CD14-positive monocyte (primary cell): Measurements from ENCODE around the gene SPATA17. TPM values are rescaled to one million over a fixed set of nuclear protein-coding genes. Genes with fewer than 3 reads are reported as not detected.

ENCODE experiments used
- DNase-seq, 3 donors: peaks; one replicate each; pipeline ENCODE4 v3.0.0-alpha.2; 2011 to 2022
- H2AFZ ChIP-seq: 2 replicates; pipeline ENCODE4 v1.6.0; 2012; ENCODE audit warnings: mild to moderate bottlenecking, low read depth, low read length, inconsistent platforms; ENCODE audit not compliant: insufficient read depth, poor library complexity, severe bottlenecking
- H3K27ac ChIP-seq, 2 donors: 1 replicate in 1 of 2; 2 replicates in 1 of 2; pipeline ENCODE4 v1.5.1; 2012 to 2013; ENCODE audit warnings: low read length in 2 of 2, control low read depth in 1 of 2, inconsistent platforms in 1 of 2, low read depth in 1 of 2, mild to moderate bottlenecking in 1 of 2
- H3K27me3 ChIP-seq, 2 donors: one replicate each; pipeline versions ENCODE4 v1.6.0 to v1.6.1; 2011 to 2013; ENCODE audit warnings: low read length in 2 of 2; ENCODE audit not compliant: control insufficient read depth in 2 of 2, insufficient read depth in 2 of 2
- H3K36me3 ChIP-seq, 2 donors: replicated peaks in 1 of 2; 1 replicate in 1 of 2; 2 replicates in 1 of 2; pipeline versions ENCODE4 v1.5.1 to v1.6.1; 2012 to 2013; ENCODE audit warnings: low read length in 2 of 2, control low read depth in 1 of 2, inconsistent platforms in 1 of 2, mild to moderate bottlenecking in 1 of 2; ENCODE audit not compliant: insufficient read depth in 2 of 2, control insufficient read depth in 1 of 2
- H3K4me1 ChIP-seq, 2 donors: 1 replicate in 1 of 2; 2 replicates in 1 of 2; pipeline versions ENCODE4 v1.5.1 to v1.6.1; 2012 to 2013; ENCODE audit warnings: low read length in 2 of 2, control low read depth in 1 of 2, inconsistent platforms in 1 of 2, mild to moderate bottlenecking in 1 of 2, moderate library complexity in 1 of 2; ENCODE audit not compliant: insufficient read depth in 2 of 2, control insufficient read depth in 1 of 2
- H3K4me2 ChIP-seq: replicated peaks from 2 replicates; pipeline ENCODE3; 2012; ENCODE audit warnings: low read length, moderate library complexity, mild to moderate bottlenecking; ENCODE audit not compliant: poor library complexity, severe bottlenecking; ENCODE audit errors: extremely low read depth
- H3K4me3 ChIP-seq, 3 experiments: fragments of 200-600 bp in 1 of 3; sonication (generic) in 1 of 3; replicated peaks in 1 of 3; 1 replicate in 2 of 3; 2 replicates in 1 of 3; pipeline ENCODE4 v1.5.1; 2011 to 2013; ENCODE audit warnings: low read length in 3 of 3, mild to moderate bottlenecking in 3 of 3, control low read depth in 2 of 3, low read depth in 2 of 3, inconsistent platforms in 1 of 3, moderate library complexity in 1 of 3
- H3K79me2 ChIP-seq: 2 replicates; pipeline ENCODE4 v1.6.0; 2012; ENCODE audit warnings: mild to moderate bottlenecking, control low read depth, inconsistent platforms, low read length, moderate library complexity; ENCODE audit not compliant: insufficient read depth
- H3K9ac ChIP-seq: 2 replicates; pipeline ENCODE4 v1.6.0; 2017; ENCODE audit warnings: low read length, mild to moderate bottlenecking; ENCODE audit not compliant: insufficient read depth, poor library complexity, severe bottlenecking
- H3K9me3 ChIP-seq, 2 donors: replicated peaks in 1 of 2; 1 replicate in 1 of 2; 2 replicates in 1 of 2; pipeline versions ENCODE4 v1.5.1 to v1.6.1; 2012 to 2013; ENCODE audit warnings: low read length in 2 of 2, control low read depth in 1 of 2; ENCODE audit not compliant: control insufficient read depth in 1 of 2, insufficient read depth in 1 of 2
- H4K20me1 ChIP-seq: 2 replicates; pipeline ENCODE4 v1.6.0; 2012; ENCODE audit warnings: mild to moderate bottlenecking, low read length, control low read depth, moderate library complexity; ENCODE audit not compliant: insufficient read depth
- H3K27ac Mint-ChIP-seq, 7 donors: one replicate each; pipeline ENCODE4 v1.8.0; 2020; ENCODE audit warnings: mild to moderate bottlenecking in 7 of 7, mixed read lengths in 7 of 7, moderate library complexity in 6 of 7, inconsistent platforms in 2 of 7
- H3K27me3 Mint-ChIP-seq, 3 donors: one replicate each; pipeline ENCODE4 v1.8.0; 2021 to 2022; ENCODE audit warnings: low read depth in 3 of 3, mild to moderate bottlenecking in 3 of 3, mixed read lengths in 3 of 3, moderate library complexity in 3 of 3, inconsistent platforms in 1 of 3
- H3K36me3 Mint-ChIP-seq, 2 donors: one replicate each; pipeline ENCODE4 v1.8.0; 2020; ENCODE audit warnings: mixed read lengths in 2 of 2, inconsistent platforms in 1 of 2, mild to moderate bottlenecking in 1 of 2
- H3K4me1 Mint-ChIP-seq: one replicate; pipeline ENCODE4 v1.8.0; 2020; ENCODE audit warnings: mild to moderate bottlenecking, mixed read lengths
- H3K4me3 Mint-ChIP-seq, 2 donors: one replicate each; pipeline ENCODE4 v1.8.0; 2020; ENCODE audit warnings: mild to moderate bottlenecking in 2 of 2, mixed read lengths in 2 of 2, moderate library complexity in 1 of 2
- H3K9me3 Mint-ChIP-seq, 7 donors: one replicate each; pipeline ENCODE4 v1.8.0; 2020 to 2022; ENCODE audit warnings: mixed read lengths in 7 of 7, mild to moderate bottlenecking in 6 of 7, moderate library complexity in 6 of 7, inconsistent platforms in 2 of 7
- WGBS: methylation state at CpG from one replicate; pipeline ENCODE4 v1.1.5; 2013; ENCODE audit warnings: missing lambda C conversion rate; ENCODE audit not compliant: insufficient coverage; 5-methylcytosine and 5-hydroxymethylcytosine counted together
- intact Hi-C, 2 donors: fragments of 100-400 bp; cut with micrococcal nuclease; formaldehyde crosslinking; loops; one replicate each; pipeline versions ENCODE4 v1.15.0 to v1.15.1; 2023
- polyA plus RNA-seq, 3 donors: library from polyadenylated mRNA; depleted of rRNA in 1 of 3; unstranded in 2 of 3; stranded (reverse) in 1 of 3; fragments of 300-500 nt in 2 of 3; fragments of >200 nt in 1 of 3; fragmentation: Illumina TruSeq in 2 of 3; gene quantifications; 1 replicate in 2 of 3; 2 replicates in 1 of 3; pipeline ENCODE4 v1.2.3, GENCODE V29; 2012 to 2021
- TF ChIP-seq, protein P1 (sequence below): fragments of 200-600 bp; IDR thresholded peaks from one replicate; pipeline ENCODE4 v1.8.0; 2022; ENCODE audit warnings: antibody characterized with exemption, mild to moderate bottlenecking

The SPATA17 gene
- polyA plus RNA-seq, 3 donors, result 0.28 TPM; not detected in 2

DNA sequence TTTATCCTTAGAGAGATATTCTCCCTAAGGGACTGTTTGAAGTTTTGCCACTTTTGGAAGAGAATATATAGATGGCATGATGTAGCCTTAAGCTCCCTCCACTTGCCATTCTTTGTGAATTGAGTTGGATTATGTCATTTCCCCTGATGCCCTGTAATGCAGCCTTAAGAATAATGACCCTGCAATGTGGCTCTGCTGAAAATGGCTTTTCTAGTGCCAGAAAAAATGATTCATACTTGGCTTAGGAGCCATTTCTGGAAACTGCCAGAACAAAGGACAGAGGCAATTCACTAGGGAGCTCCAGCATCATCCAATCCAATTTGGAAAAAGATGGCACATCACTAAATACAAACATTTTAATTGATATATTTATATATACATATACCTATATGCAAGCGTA is 265.3 kb downstream of the SPATA17 start:
- Mint-ChIP-seq H3K9me3 (peaks cover 0 to 9% (median 0%) of the 10 kb centered on the region in 7 donors), H3K4me1 (no peaks in the 10 kb centered on the region), H3K4me3 (no peak overlapping the region), H3K36me3 (no peaks in the 10 kb centered on the region), H3K27me3 (no peaks in the 10 kb centered on the region), H3K27ac (no peak overlapping the region)
- H2AFZ ChIP-seq, result no peak overlapping the region
- H3K4me3 ChIP-seq, result no peak overlapping the region
- TF ChIP-seq, protein P1, sequence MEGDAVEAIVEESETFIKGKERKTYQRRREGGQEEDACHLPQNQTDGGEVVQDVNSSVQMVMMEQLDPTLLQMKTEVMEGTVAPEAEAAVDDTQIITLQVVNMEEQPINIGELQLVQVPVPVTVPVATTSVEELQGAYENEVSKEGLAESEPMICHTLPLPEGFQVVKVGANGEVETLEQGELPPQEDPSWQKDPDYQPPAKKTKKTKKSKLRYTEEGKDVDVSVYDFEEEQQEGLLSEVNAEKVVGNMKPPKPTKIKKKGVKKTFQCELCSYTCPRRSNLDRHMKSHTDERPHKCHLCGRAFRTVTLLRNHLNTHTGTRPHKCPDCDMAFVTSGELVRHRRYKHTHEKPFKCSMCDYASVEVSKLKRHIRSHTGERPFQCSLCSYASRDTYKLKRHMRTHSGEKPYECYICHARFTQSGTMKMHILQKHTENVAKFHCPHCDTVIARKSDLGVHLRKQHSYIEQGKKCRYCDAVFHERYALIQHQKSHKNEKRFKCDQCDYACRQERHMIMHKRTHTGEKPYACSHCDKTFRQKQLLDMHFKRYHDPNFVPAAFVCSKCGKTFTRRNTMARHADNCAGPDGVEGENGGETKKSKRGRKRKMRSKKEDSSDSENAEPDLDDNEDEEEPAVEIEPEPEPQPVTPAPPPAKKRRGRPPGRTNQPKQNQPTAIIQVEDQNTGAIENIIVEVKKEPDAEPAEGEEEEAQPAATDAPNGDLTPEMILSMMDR, result no peak
- intact Hi-C loops, result no loop called here
- H3K36me3 ChIP-seq, result no peaks in the 10 kb centered on the region
- H3K9ac ChIP-seq, result no peak overlapping the region
- WGBS, result no CpG with 5 or more reads among the region's 1 CpG
- H3K4me1 ChIP-seq, result no peaks in the 10 kb centered on the region
- no peak overlapping the region for H3K4me2 ChIP-seq
- H3K27me3 ChIP-seq, result no peaks in the 10 kb centered on the region
- H3K27ac ChIP-seq, result no peak overlapping the region
- no peak for DNase-seq
- H3K9me3 ChIP-seq, result no peaks in the 10 kb centered on the region
- H3K79me2 ChIP-seq, result no peaks in the 10 kb centered on the region
- H4K20me1 ChIP-seq, result no peaks in the 10 kb centered on the region

DNA sequence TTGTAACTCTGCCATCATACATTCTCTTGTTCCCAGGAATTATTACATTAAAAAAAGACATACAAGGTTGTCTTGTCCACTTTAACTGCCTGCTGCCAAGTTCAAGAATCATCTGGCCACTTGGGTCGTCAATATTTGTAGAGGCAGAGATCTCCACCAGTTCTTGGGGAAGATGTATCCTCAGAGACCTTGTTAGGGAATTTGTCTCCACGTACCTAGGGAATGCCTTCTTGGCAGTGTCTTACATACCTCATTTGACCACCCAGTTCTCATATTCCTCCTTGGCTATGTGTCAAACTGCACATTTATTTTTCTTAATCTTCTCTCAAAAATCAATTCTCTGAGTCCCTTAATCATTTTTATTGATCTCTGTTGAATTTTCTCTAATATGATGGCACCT is 266.0 kb downstream of the SPATA17 start:
- H3K36me3 Mint-ChIP-seq, result no peaks in the 10 kb centered on the region
- H3K4me1 ChIP-seq, result no peaks in the 10 kb centered on the region
- no peak overlapping the region for H3K27ac ChIP-seq
- no peak overlapping the region for H3K4me2 ChIP-seq
- H2AFZ ChIP-seq, result no peak overlapping the region
- no peaks in the 10 kb centered on the region for H3K79me2 ChIP-seq
- no peak overlapping the region for H3K9ac ChIP-seq
- H3K27ac Mint-ChIP-seq, result no peak overlapping the region
- H3K27me3 ChIP-seq, result no peaks in the 10 kb centered on the region
- intact Hi-C loops, result no loop called here
- no peaks in the 10 kb centered on the region for H3K27me3 Mint-ChIP-seq
- H3K4me1 Mint-ChIP-seq, result no peaks in the 10 kb centered on the region
- TF ChIP-seq, protein P1, result no peak
- no peak for DNase-seq
- no peaks in the 10 kb centered on the region for H4K20me1 ChIP-seq
- H3K4me3 ChIP-seq, result no peak overlapping the region
- H3K9me3 Mint-ChIP-seq, result peaks cover 0 to 9% (median 0%) of the 10 kb centered on the region in 7 donors
- no peaks in the 10 kb centered on the region for H3K9me3 ChIP-seq
- H3K4me3 Mint-ChIP-seq, result no peak overlapping the region
- WGBS, result 85% methylated on average over 2 of the region's 2 CpGs
- H3K36me3 ChIP-seq, result no peaks in the 10 kb centered on the region
